ENCODE results near the gene ATOH8. TPM values are rescaled to one million over a fixed set of nuclear protein-coding genes. Genes with fewer than 3 reads are reported as not detected.

ATOH8 gene
- total RNA-seq, 4 donors from 2014 or later: 41.1 to 124 (median 62.5) TPM

- Histone ChIP-seq H3K36me3 (peaks cover 0 to 46% (median 26%) of the 10 kb centered on the region in 4 donors), H3K4me1 (peaks cover 96 to 100% (median 98%) of the 10 kb centered on the region in 4 donors), H3K27me3 (no peaks in the 10 kb centered on the region), H3K9me3 (no peaks in the 10 kb centered on the region), H3K4me3 (no peak overlapping the region), H3K27ac (replicated peaks in 1 of 4) (peak overlapping the region; percentile 80 to 91 (median 84))
- no peak for DNase-seq (ENCODE audit: extremely low spot score)
- intact Hi-C loops (cut with DNase I): no loop called here
- 78% methylated on average over 8 of the region's 9 CpGs for WGBS
- TF ChIP-seq CTCF (IDR thresholded peaks at IDR 0.05) (no peak), POLR2AphosphoS5 (IDR thresholded peaks at IDR 0.05) (peak; percentile 20 to 37), EP300 (IDR thresholded peaks at IDR 0.05) (no peak), POLR2A (IDR thresholded peaks at IDR 0.05; ENCODE audit: low read depth) (no peak)
Observed at GRCh38 chr2:85774126-85774978, 20.6 kb downstream of the ATOH8 start.

GRCh38 chr2:85775406-85776381, 21.9 kb downstream of the ATOH8 start:
- H3K27ac ChIP-seq (replicated peaks in 1 of 4): peak overlapping the region; percentile 80 to 91 (median 84)
- no peaks in the 10 kb centered on the region for H3K9me3 ChIP-seq
- peaks cover 7 to 51% (median 25%) of the 10 kb centered on the region in 4 donors for H3K36me3 ChIP-seq
- WGBS: 91% methylated on average over 10 of the region's 12 CpGs
- no peak overlapping the region for H3K4me3 ChIP-seq
- H3K27me3 ChIP-seq: no peaks in the 10 kb centered on the region
- no peak for DNase-seq (ENCODE audit: extremely low spot score)
- intact Hi-C loops (cut with DNase I): no loop called here
- H3K4me1 ChIP-seq: peaks cover 89 to 100% (median 98%) of the 10 kb centered on the region in 4 donors
- TF ChIP-seq CTCF (IDR thresholded peaks at IDR 0.05): no peak
- no peak for TF ChIP-seq POLR2AphosphoS5 (IDR thresholded peaks at IDR 0.05)
- no peak for TF ChIP-seq EP300 (IDR thresholded peaks at IDR 0.05)
- TF ChIP-seq POLR2A (IDR thresholded peaks at IDR 0.05; ENCODE audit: low read depth): no peak

- Histone ChIP-seq H3K36me3 (peaks cover 7 to 61% (median 30%) of the 10 kb centered on the region in 4 donors), H3K4me3 (no peak overlapping the region), H3K27ac (replicated peaks in 1 of 4) (peak overlapping the region in 2 of 4 donors; percentile 10 to 13), H3K4me1 (peaks cover 84 to 100% (median 97%) of the 10 kb centered on the region in 4 donors), H3K27me3 (no peaks in the 10 kb centered on the region), H3K9me3 (no peaks in the 10 kb centered on the region)
- TF ChIP-seq POLR2AphosphoS5 (IDR thresholded peaks at IDR 0.05) (no peak), EP300 (IDR thresholded peaks at IDR 0.05) (no peak), POLR2A (IDR thresholded peaks at IDR 0.05; ENCODE audit: low read depth) (no peak), CTCF (IDR thresholded peaks at IDR 0.05) (no peak)
- DNase-seq (ENCODE audit: extremely low spot score): no peak
- 81% methylated on average over 7 of the region's 9 CpGs for WGBS
- intact Hi-C loops (cut with DNase I): no loop called here
Observed at GRCh38 chr2:85776672-85777071, 22.9 kb downstream of the ATOH8 start.

GRCh38 chr2:85777441-85777861, 23.7 kb downstream of the ATOH8 start:
- DNase-seq (ENCODE audit: extremely low spot score): no peak
- H3K27ac ChIP-seq (replicated peaks in 1 of 4): peak overlapping the region in 2 of 4 donors; percentile 10 to 13
- intact Hi-C loops (cut with DNase I): no loop called here

More at GRCh38 chr2:85777441-85777861, 23.7 kb downstream of the ATOH8 start:
- Histone ChIP-seq H3K36me3 (peaks cover 7 to 69% (median 30%) of the 10 kb centered on the region in 4 donors), H3K27me3 (no peaks in the 10 kb centered on the region), H3K4me1 (peaks cover 79 to 98% (median 91%) of the 10 kb centered on the region in 4 donors), H3K4me3 (no peak overlapping the region), H3K9me3 (no peaks in the 10 kb centered on the region)
- TF ChIP-seq POLR2A (IDR thresholded peaks at IDR 0.05; ENCODE audit: low read depth): no peak
- TF ChIP-seq POLR2AphosphoS5 (IDR thresholded peaks at IDR 0.05): peak; percentile 49 to 64
- no peak for TF ChIP-seq EP300 (IDR thresholded peaks at IDR 0.05)
- WGBS: 79% methylated on average over 8 of the region's 8 CpGs

Measured in esophagus muscularis mucosa (tissue), 4 donors.